CD14-positive monocyte (primary cell): ENCODE data around the gene SH2D4B. TPM values are rescaled to one million over a fixed set of nuclear protein-coding genes. Genes with fewer than 3 reads are reported as not detected.
"Not testable (repeated sequence)": the region's sequence is repeated elsewhere in the genome, so short reads cannot be mapped to it uniquely, and the experiment has no call there.

Experiments
- DNase-seq, 3 donors: peaks; one replicate each; pipeline ENCODE4 v3.0.0-alpha.2; 2011 to 2022
- H2AFZ ChIP-seq: 2 replicates; pipeline ENCODE4 v1.6.0; 2012; ENCODE audit warnings: mild to moderate bottlenecking, low read depth, low read length, inconsistent platforms; ENCODE audit not compliant: insufficient read depth, poor library complexity, severe bottlenecking
- H3K27ac ChIP-seq, 2 donors: 1 replicate in 1 of 2; 2 replicates in 1 of 2; pipeline ENCODE4 v1.5.1; 2012 to 2013; ENCODE audit warnings: low read length in 2 of 2, control low read depth in 1 of 2, inconsistent platforms in 1 of 2, low read depth in 1 of 2, mild to moderate bottlenecking in 1 of 2
- H3K27me3 ChIP-seq, 2 donors: one replicate each; pipeline versions ENCODE4 v1.6.0 to v1.6.1; 2011 to 2013; ENCODE audit warnings: low read length in 2 of 2; ENCODE audit not compliant: control insufficient read depth in 2 of 2, insufficient read depth in 2 of 2
- H3K36me3 ChIP-seq, 2 donors: replicated peaks in 1 of 2; 1 replicate in 1 of 2; 2 replicates in 1 of 2; pipeline versions ENCODE4 v1.5.1 to v1.6.1; 2012 to 2013; ENCODE audit warnings: low read length in 2 of 2, control low read depth in 1 of 2, inconsistent platforms in 1 of 2, mild to moderate bottlenecking in 1 of 2; ENCODE audit not compliant: insufficient read depth in 2 of 2, control insufficient read depth in 1 of 2
- H3K4me1 ChIP-seq, 2 donors: 1 replicate in 1 of 2; 2 replicates in 1 of 2; pipeline versions ENCODE4 v1.5.1 to v1.6.1; 2012 to 2013; ENCODE audit warnings: low read length in 2 of 2, control low read depth in 1 of 2, inconsistent platforms in 1 of 2, mild to moderate bottlenecking in 1 of 2, moderate library complexity in 1 of 2; ENCODE audit not compliant: insufficient read depth in 2 of 2, control insufficient read depth in 1 of 2
- H3K4me2 ChIP-seq: replicated peaks from 2 replicates; pipeline ENCODE3; 2012; ENCODE audit warnings: low read length, moderate library complexity, mild to moderate bottlenecking; ENCODE audit not compliant: poor library complexity, severe bottlenecking; ENCODE audit errors: extremely low read depth
- H3K4me3 ChIP-seq, 3 experiments: fragments of 200-600 bp in 1 of 3; sonication (generic) in 1 of 3; replicated peaks in 1 of 3; 1 replicate in 2 of 3; 2 replicates in 1 of 3; pipeline ENCODE4 v1.5.1; 2011 to 2013; ENCODE audit warnings: low read length in 3 of 3, mild to moderate bottlenecking in 3 of 3, control low read depth in 2 of 3, low read depth in 2 of 3, inconsistent platforms in 1 of 3, moderate library complexity in 1 of 3
- H3K79me2 ChIP-seq: 2 replicates; pipeline ENCODE4 v1.6.0; 2012; ENCODE audit warnings: mild to moderate bottlenecking, control low read depth, inconsistent platforms, low read length, moderate library complexity; ENCODE audit not compliant: insufficient read depth
- H3K9ac ChIP-seq: 2 replicates; pipeline ENCODE4 v1.6.0; 2017; ENCODE audit warnings: low read length, mild to moderate bottlenecking; ENCODE audit not compliant: insufficient read depth, poor library complexity, severe bottlenecking
- H3K9me3 ChIP-seq, 2 donors: replicated peaks in 1 of 2; 1 replicate in 1 of 2; 2 replicates in 1 of 2; pipeline versions ENCODE4 v1.5.1 to v1.6.1; 2012 to 2013; ENCODE audit warnings: low read length in 2 of 2, control low read depth in 1 of 2; ENCODE audit not compliant: control insufficient read depth in 1 of 2, insufficient read depth in 1 of 2
- H4K20me1 ChIP-seq: 2 replicates; pipeline ENCODE4 v1.6.0; 2012; ENCODE audit warnings: mild to moderate bottlenecking, low read length, control low read depth, moderate library complexity; ENCODE audit not compliant: insufficient read depth
- H3K27ac Mint-ChIP-seq, 7 donors: one replicate each; pipeline ENCODE4 v1.8.0; 2020; ENCODE audit warnings: mild to moderate bottlenecking in 7 of 7, mixed read lengths in 7 of 7, moderate library complexity in 6 of 7, inconsistent platforms in 2 of 7
- H3K27me3 Mint-ChIP-seq, 3 donors: one replicate each; pipeline ENCODE4 v1.8.0; 2021 to 2022; ENCODE audit warnings: low read depth in 3 of 3, mild to moderate bottlenecking in 3 of 3, mixed read lengths in 3 of 3, moderate library complexity in 3 of 3, inconsistent platforms in 1 of 3
- H3K36me3 Mint-ChIP-seq, 2 donors: one replicate each; pipeline ENCODE4 v1.8.0; 2020; ENCODE audit warnings: mixed read lengths in 2 of 2, inconsistent platforms in 1 of 2, mild to moderate bottlenecking in 1 of 2
- H3K4me1 Mint-ChIP-seq: one replicate; pipeline ENCODE4 v1.8.0; 2020; ENCODE audit warnings: mild to moderate bottlenecking, mixed read lengths
- H3K4me3 Mint-ChIP-seq, 2 donors: one replicate each; pipeline ENCODE4 v1.8.0; 2020; ENCODE audit warnings: mild to moderate bottlenecking in 2 of 2, mixed read lengths in 2 of 2, moderate library complexity in 1 of 2
- H3K9me3 Mint-ChIP-seq, 7 donors: one replicate each; pipeline ENCODE4 v1.8.0; 2020 to 2022; ENCODE audit warnings: mixed read lengths in 7 of 7, mild to moderate bottlenecking in 6 of 7, moderate library complexity in 6 of 7, inconsistent platforms in 2 of 7
- CTCF ChIP-seq: fragments of 200-600 bp; IDR thresholded peaks from one replicate; pipeline ENCODE4 v1.8.0; 2022; ENCODE audit warnings: antibody characterized with exemption, mild to moderate bottlenecking
- WGBS: methylation state at CpG from one replicate; pipeline ENCODE4 v1.1.5; 2013; ENCODE audit warnings: missing lambda C conversion rate; ENCODE audit not compliant: insufficient coverage; 5-methylcytosine and 5-hydroxymethylcytosine counted together
- intact Hi-C, 2 donors: fragments of 100-400 bp; cut with micrococcal nuclease; formaldehyde crosslinking; loops; one replicate each; pipeline versions ENCODE4 v1.15.0 to v1.15.1; 2023
- polyA plus RNA-seq, 3 donors: library from polyadenylated mRNA; depleted of rRNA in 1 of 3; unstranded in 2 of 3; stranded (reverse) in 1 of 3; fragments of 300-500 nt in 2 of 3; fragments of >200 nt in 1 of 3; fragmentation: Illumina TruSeq in 2 of 3; gene quantifications; 1 replicate in 2 of 3; 2 replicates in 1 of 3; pipeline ENCODE4 v1.2.3, GENCODE V29; 2012 to 2021

The SH2D4B gene
- polyA plus RNA-seq, 3 donors, result 0.01 TPM; not detected in 2

GRCh38 chr10:80534646-80535045 is 3.1 kb upstream of the SH2D4B start:
- H3K79me2 ChIP-seq, H3K27me3 ChIP-seq: not testable (repeated sequence)
- peaks cover 23% of the 10 kb centered on the region for H3K4me1 Mint-ChIP-seq

GRCh38 chr10:80535671-80536360 is 1.9 kb upstream of the SH2D4B start:
- peaks cover 7 to 13% of the 10 kb centered on the region in 2 donors for H3K4me1 ChIP-seq
- no peaks in the 10 kb centered on the region for H3K27me3 ChIP-seq
- 14% methylated on average over 43 of the region's 50 CpGs for WGBS
- no peaks in the 10 kb centered on the region for H3K79me2 ChIP-seq
- H3K9ac ChIP-seq, result peak overlapping the region; percentile 88
- no peaks in the 10 kb centered on the region for H4K20me1 ChIP-seq
- Mint-ChIP-seq H3K9me3 (no peaks in the 10 kb centered on the region), H3K4me3 (peak overlapping the region; percentile 86 to 89), H3K4me1 (peaks cover 15% of the 10 kb centered on the region), H3K27ac (peak overlapping the region; percentile 63 to 96 (median 91)), H3K36me3 (no peaks in the 10 kb centered on the region), H3K27me3 (no peaks in the 10 kb centered on the region)
- no peaks in the 10 kb centered on the region for H3K36me3 ChIP-seq
- H2AFZ ChIP-seq, result peak overlapping the region; percentile 92
- peak; percentile 91 for TF ChIP-seq CTCF
- DNase-seq, result peak; percentile 76 to 93 (median 83)
- H3K4me3 ChIP-seq, result peak overlapping the region; percentile 44 to 78 (median 64)
- no peaks in the 10 kb centered on the region for H3K9me3 ChIP-seq
- H3K4me2 ChIP-seq, result peak overlapping the region; percentile 81
- intact Hi-C loops, result no loop called here
- peak overlapping the region; percentile 66 to 93 for H3K27ac ChIP-seq

More at GRCh38 chr10:80534646-80535045, 3.1 kb upstream of the SH2D4B start:
- peaks cover 18 to 24% of the 10 kb centered on the region in 2 donors for H3K4me1 ChIP-seq
- H2AFZ ChIP-seq, H3K27me3 Mint-ChIP-seq, H3K9me3 Mint-ChIP-seq, H3K36me3 ChIP-seq, H3K27ac Mint-ChIP-seq, DNase-seq, H3K27ac ChIP-seq, H3K9ac ChIP-seq, H4K20me1 ChIP-seq, H3K4me2 ChIP-seq, intact Hi-C loops, H3K9me3 ChIP-seq, H3K4me3 ChIP-seq, H3K36me3 Mint-ChIP-seq, H3K4me3 Mint-ChIP-seq: not testable (repeated sequence)
- no CpG with 5 or more reads among the region's 30 CpGs for WGBS
